Esophagus squamous epithelium (tissue), 5 donors: ENCODE results near the gene TREH. TPM values are rescaled to one million over a fixed set of nuclear protein-coding genes. Genes with fewer than 3 reads are reported as not detected.
"Not testable (repeated sequence)": the region's sequence is repeated elsewhere in the genome, so short reads cannot be mapped to it uniquely, and the experiment has no call there.

Experiments
- DNase-seq: peaks from one replicate; lab custom pipeline; 2025; lab: John Stamatoyannopoulos, UW
- H3K27ac ChIP-seq, 4 donors: fragments of 200-600 bp; sonication (generic); one replicate each; pipeline ENCODE4 v1.5.1; 2016 to 2019; ENCODE audit warnings: mild to moderate bottlenecking in 1 of 4
- H3K27me3 ChIP-seq, 4 donors: fragments of 200-600 bp; sonication (generic); 1 replicate in 3 of 4; 2 replicates in 1 of 4; pipeline versions ENCODE4 v1.5.1 to v1.6.0; 2017 to 2021; ENCODE audit warnings: antibody characterized with exemption in 1 of 4
- H3K36me3 ChIP-seq, 3 donors: fragments of 200-600 bp; sonication (generic); one replicate each; pipeline ENCODE4 v1.5.1; 2016 to 2019
- H3K4me1 ChIP-seq, 3 donors: fragments of 200-600 bp; sonication (generic); one replicate each; pipeline ENCODE4 v1.5.1; 2017 to 2019
- H3K4me3 ChIP-seq, 4 donors: fragments of 200-600 bp; sonication (generic); 1 replicate in 3 of 4; 2 replicates in 1 of 4; pipeline ENCODE4 v1.5.1; 2016 to 2019; ENCODE audit warnings: mild to moderate bottlenecking in 2 of 4, moderate library complexity in 1 of 4
- H3K9me3 ChIP-seq, 3 donors: fragments of 200-600 bp; sonication (generic); one replicate each; pipeline ENCODE4 v1.5.1; 2016 to 2019
- POLR2A ChIP-seq, 4 donors: fragments of 450-650 bp; IDR thresholded peaks; one replicate each; pipeline ENCODE4 v1.6.1; 2017; ENCODE audit warnings: antibody characterized with exemption in 4 of 4, mild to moderate bottlenecking in 4 of 4, moderate library complexity in 3 of 4
- WGBS, 2 donors: methylation state at CpG; one replicate each; pipeline ENCODE4 v1.1.5; 2018; 5-methylcytosine and 5-hydroxymethylcytosine counted together
- intact Hi-C: fragments of 100-400 bp; cut with DNase I; formaldehyde crosslinking; loops from one replicate; pipeline ENCODE4 v1.15.0; 2022
- total RNA-seq, 4 donors: library from RNA; depleted of rRNA; stranded (reverse); fragments of >200 nt; gene quantifications; one replicate each; pipeline ENCODE4 v1.1.0, GENCODE V29; 2016
- TF ChIP-seq, protein P1 (sequence below), 6 experiments: fragments of 450-650 bp in 4 of 6; fragments of 200-600 bp in 2 of 6; sonication (generic) in 2 of 6; IDR thresholded peaks; one replicate each; pipeline ENCODE4 v1.5.1; 2016 to 2019; ENCODE audit warnings: antibody characterized with exemption in 6 of 6, mild to moderate bottlenecking in 4 of 6, moderate library complexity in 4 of 6
- donor health status: DM: yes; HTN: yes; CAD: no.

Gene TREH, protein sequence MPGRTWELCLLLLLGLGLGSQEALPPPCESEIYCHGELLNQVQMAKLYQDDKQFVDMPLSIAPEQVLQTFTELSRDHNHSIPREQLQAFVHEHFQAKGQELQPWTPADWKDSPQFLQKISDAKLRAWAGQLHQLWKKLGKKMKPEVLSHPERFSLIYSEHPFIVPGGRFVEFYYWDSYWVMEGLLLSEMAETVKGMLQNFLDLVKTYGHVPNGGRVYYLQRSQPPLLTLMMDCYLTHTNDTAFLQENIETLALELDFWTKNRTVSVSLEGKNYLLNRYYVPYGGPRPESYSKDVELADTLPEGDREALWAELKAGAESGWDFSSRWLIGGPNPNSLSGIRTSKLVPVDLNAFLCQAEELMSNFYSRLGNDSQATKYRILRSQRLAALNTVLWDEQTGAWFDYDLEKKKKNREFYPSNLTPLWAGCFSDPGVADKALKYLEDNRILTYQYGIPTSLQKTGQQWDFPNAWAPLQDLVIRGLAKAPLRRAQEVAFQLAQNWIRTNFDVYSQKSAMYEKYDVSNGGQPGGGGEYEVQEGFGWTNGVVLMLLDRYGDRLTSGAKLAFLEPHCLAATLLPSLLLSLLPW
- under 1 TPM in 2 of 4 donors, not detected in 2; 0.09 to 0.57 TPM for total RNA-seq

DNA sequence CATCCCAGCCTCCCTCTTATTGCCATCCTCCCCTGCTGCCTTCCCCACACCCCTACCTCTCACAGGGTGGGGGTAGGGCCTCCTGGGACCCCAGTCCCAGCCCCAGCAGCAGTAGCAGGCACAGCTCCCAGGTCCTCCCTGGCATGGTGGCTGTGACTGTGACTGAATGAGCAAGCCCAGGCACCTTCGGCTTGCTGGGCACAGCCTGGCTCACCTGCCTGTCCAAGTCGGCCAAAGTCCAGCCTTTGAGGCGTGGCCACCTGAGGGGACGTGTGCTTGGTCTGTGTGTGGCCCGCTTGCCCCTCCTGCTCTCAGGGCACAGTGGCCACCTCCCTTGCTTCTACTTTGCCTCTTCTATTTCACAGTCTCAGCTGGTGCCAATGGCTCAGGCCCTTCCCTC lies at the start of gene TREH:
Gene TREH, minus strand, starts transcription at position 168 of the 400 bp plus-strand sequence. Its CDS starts 23 bp downstream, at position 145.
- Histone ChIP-seq H3K27me3 (no peaks in the 10 kb centered on the region), H3K36me3 (no peaks in the 10 kb centered on the region), H3K4me3 (peak within 1 kb of the TSS in 2 of 4 donors; percentile 15 to 20), H3K27ac (peak within 1 kb of the TSS; percentile 29 to 74 (median 64)), H3K4me1 (peaks cover 0 to 37% (median 12%) of the 10 kb centered on the region in 3 donors), H3K9me3 (no peaks in the 10 kb centered on the region)
- WGBS, 2 donors: 40% methylated on average over 1 of the region's 5 CpGs; no CpG with 5 or more reads in 1 of the 2 donors
- intact Hi-C loops: no loop called here
- TF ChIP-seq, protein P1, sequence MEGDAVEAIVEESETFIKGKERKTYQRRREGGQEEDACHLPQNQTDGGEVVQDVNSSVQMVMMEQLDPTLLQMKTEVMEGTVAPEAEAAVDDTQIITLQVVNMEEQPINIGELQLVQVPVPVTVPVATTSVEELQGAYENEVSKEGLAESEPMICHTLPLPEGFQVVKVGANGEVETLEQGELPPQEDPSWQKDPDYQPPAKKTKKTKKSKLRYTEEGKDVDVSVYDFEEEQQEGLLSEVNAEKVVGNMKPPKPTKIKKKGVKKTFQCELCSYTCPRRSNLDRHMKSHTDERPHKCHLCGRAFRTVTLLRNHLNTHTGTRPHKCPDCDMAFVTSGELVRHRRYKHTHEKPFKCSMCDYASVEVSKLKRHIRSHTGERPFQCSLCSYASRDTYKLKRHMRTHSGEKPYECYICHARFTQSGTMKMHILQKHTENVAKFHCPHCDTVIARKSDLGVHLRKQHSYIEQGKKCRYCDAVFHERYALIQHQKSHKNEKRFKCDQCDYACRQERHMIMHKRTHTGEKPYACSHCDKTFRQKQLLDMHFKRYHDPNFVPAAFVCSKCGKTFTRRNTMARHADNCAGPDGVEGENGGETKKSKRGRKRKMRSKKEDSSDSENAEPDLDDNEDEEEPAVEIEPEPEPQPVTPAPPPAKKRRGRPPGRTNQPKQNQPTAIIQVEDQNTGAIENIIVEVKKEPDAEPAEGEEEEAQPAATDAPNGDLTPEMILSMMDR (IDR thresholded peaks at IDR 0.05): no peak
- TF ChIP-seq POLR2A (IDR thresholded peaks at IDR 0.05): no peak
- no peak for DNase-seq

DNA sequence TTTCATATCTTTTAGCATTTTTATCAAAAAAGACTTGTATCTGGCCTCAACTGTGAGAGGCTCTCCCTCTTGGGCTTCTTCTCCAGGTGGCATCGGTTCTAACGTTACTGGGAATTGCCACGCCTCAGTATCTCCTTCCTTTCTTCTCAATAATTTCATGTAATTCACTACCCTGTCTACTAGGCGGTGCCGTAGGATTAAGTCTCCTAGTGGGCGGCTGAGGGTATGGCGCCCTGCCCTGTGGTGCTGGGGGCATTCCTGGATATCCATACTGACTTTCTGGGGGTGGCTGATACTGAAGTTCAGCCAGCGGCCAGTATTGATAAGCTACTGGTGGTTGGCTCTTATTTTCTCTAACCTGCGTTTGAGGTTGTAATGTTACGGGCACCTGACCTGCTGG lies 48.7 kb upstream of the TREH start:
- intact Hi-C loops, DNase-seq, H3K27ac ChIP-seq, H3K27me3 ChIP-seq, H3K9me3 ChIP-seq, H3K36me3 ChIP-seq, H3K4me3 ChIP-seq: not testable (repeated sequence)
- peaks cover 0 to 14% (median 0%) of the 10 kb centered on the region in 3 donors for H3K4me1 ChIP-seq
- TF ChIP-seq, protein P1 (IDR thresholded peaks at IDR 0.05): peak in 1 of 6 experiments; percentile 6
- WGBS, 2 donors: 81 to 90% methylated on average over 9 of the region's 10 CpGs

DNA sequence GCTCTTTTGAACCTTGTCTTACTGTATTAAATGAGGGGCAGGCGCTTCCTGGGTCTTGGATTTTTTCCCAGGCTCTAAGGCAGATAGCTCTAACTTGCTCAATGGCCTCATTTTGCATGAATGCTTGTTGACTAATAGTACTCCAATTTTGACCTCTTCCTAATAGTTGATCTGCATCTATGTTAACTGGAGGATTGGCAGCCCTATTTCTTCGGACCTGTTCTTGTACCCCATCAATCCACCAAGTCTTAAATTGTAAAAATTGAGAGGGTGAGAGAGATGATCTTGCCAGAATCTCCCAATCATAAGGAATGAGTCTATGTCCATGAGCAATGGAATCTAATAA lies 48.2 kb upstream of the TREH start:
- H3K4me3 ChIP-seq, H3K36me3 ChIP-seq, H3K27ac ChIP-seq, DNase-seq, H3K27me3 ChIP-seq, intact Hi-C loops, H3K9me3 ChIP-seq: not testable (repeated sequence)
- 48 to 61% methylated on average over 2 of the region's 2 CpGs for WGBS, 2 donors
- peaks cover 0 to 14% (median 0%) of the 10 kb centered on the region in 3 donors for H3K4me1 ChIP-seq

DNA sequence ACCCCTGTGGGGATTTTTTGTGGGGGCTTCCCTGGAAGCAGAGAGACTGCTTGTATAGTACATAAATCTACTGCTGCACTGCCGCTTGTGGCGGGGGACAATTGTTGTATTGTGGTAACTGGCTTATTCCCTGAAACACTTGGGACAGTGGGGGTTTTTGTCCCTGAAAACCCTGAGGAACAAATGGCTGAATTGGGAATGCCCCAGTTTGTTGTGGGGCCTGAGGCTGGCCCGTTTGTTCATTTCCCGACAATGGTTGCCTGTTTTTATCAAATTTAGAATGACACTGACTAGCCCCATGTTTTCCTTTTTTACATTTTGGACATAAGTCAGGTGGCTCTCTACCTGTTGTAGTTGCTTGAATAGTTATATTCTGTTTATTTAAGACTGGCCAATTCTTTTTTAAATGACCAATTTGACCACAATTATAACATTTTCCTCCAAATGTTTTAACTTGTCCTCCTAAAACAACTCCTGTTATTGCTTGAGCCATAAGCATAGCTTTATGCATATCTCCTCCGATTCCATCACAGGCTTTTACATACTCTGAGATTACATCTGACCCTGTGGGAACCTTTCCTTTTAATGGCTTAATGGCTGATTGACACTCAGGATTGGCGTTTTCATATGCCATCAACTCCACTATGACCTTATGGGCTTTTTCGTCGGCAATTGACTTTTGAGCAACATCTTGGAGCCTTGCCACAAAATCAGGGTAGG lies 47.7 kb upstream of the TREH start:
- intact Hi-C loops, H3K36me3 ChIP-seq, H3K9me3 ChIP-seq, H3K27ac ChIP-seq, DNase-seq, H3K27me3 ChIP-seq, H3K4me3 ChIP-seq: not testable (repeated sequence)
- 46 to 57% methylated on average over 6 of the region's 8 CpGs for WGBS, 2 donors
- H3K4me1 ChIP-seq: peaks cover 0 to 14% (median 0%) of the 10 kb centered on the region in 3 donors

DNA sequence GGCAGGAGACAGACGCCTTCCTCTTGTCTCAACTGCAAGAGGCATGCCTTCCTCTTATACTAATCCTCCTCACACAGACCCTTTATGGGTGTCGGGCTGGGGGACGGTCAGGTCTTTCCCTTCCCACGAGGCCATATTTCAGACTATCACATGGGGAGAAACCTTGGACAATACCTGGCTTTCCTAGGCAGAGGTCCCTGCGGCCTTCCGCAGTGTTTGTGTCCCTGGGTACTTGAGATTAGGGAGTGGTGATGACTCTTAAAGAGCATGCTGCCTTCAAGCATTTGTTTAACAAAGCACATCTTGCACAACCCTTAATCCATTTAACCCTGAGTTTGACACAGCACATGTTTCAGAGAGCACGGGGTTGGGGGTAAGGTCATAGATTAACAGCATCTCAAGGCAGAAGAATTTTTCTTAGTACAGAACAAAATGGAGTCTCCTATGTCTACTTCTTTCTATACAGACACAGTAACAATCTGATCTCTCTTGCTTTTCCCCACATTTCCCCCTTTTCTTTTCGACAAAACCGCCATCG lies 42.1 kb upstream of the TREH start:
- H3K9me3 ChIP-seq, H3K4me3 ChIP-seq, H3K27me3 ChIP-seq, intact Hi-C loops, DNase-seq, H3K27ac ChIP-seq, H3K36me3 ChIP-seq, H3K4me1 ChIP-seq: not testable (repeated sequence)
- WGBS, 2 donors: 33 to 100% methylated on average over 1 of the region's 10 CpGs

DNA sequence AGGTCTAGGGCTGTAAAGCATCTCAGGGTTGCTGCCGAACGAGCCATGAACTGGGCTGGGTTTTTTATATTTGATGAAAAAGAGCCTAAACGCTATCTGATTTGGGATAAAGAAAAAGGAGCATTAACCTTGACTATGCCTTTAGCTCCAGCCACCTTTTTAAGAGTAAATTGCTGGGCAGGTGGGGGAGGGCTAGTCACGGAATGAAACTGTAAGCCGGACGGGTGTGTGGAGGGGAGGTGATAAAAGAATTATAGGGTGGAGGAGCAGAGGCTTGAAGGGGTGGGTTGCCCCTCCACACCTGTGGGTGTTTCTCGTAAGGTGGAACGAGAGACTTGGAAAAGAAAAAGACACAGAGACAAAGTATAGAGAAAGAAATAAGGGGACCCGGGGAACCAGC lies 41.3 kb upstream of the TREH start:
- H3K9me3 ChIP-seq, H3K27me3 ChIP-seq, H3K36me3 ChIP-seq, DNase-seq, H3K4me3 ChIP-seq, intact Hi-C loops, H3K27ac ChIP-seq, H3K4me1 ChIP-seq: not testable (repeated sequence)
- 65 to 77% methylated on average over 8 to 9 of the region's 9 CpGs for WGBS, 2 donors

DNA sequence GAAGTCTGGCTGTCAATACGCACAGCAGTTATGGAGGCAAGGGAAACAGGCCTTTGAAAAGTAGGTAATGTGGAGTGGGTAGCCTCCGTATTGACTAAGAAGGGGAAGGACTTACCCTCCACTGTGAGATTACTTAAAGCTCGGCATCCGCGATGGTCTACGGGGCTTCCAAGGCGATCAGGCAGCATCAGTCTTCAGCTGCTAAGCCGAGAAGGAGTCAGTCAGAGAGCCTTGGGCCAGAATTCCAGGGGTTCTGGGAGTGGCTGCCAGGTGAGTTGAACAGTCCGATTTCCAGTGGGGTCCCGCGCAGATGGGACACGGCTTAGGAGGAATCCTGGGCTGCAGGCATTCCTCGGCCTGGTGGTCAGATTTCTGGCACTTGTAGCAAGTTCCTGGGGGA lies 40.6 kb upstream of the TREH start:
- intact Hi-C loops, H3K36me3 ChIP-seq, H3K9me3 ChIP-seq, H3K27me3 ChIP-seq, H3K27ac ChIP-seq, DNase-seq, H3K4me3 ChIP-seq: not testable (repeated sequence)
- WGBS, 2 donors: 90 to 91% methylated on average over 2 to 8 of the region's 13 CpGs
- peaks cover 0 to 11% (median 4%) of the 10 kb centered on the region in 3 donors for H3K4me1 ChIP-seq

DNA sequence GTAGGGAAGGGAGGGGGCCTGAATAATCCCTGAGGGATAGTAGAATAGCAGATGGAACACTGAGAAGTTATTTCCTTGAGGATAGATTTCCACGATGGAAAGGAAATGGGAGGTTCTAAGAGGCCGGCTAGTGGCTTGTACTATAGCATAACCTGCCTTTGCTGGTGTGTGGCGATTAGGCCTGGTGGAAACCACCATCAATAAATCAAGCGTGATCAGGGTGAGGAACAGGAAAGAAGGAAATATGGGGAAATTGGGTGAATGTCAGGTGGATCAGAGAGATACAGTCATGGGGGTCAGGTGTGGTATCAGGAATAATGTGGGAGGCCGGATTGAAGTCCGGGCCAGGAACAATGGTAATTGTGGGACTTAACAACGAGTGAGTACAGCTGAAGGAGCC lies 39.1 kb upstream of the TREH start:
- H3K4me3 ChIP-seq, DNase-seq, intact Hi-C loops, H3K27me3 ChIP-seq, H3K36me3 ChIP-seq, H3K27ac ChIP-seq, H3K9me3 ChIP-seq: not testable (repeated sequence)
- WGBS, 2 donors: 69 to 75% methylated on average over 5 to 7 of the region's 7 CpGs
- H3K4me1 ChIP-seq: peaks cover 0 to 11% (median 4%) of the 10 kb centered on the region in 3 donors

DNA sequence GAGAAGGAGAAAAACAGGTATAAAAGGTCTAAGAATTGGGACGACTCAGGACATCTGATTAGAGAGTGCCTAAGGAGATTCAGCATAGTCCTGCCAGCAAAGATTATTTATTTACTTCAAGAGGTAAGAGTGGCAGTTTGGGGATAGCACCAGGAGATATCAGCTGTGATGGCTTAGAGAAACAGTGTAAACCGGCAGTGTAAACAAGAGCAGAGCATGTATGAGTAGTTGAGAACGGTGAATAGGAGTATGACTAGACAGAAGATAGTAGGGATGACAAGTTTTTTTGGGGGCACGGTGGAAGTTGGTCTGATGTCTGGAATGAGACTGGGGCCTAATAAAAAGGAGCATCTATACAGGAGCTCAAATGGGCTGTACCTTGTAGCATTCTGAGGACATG lies 38.3 kb upstream of the TREH start:
- H3K27me3 ChIP-seq, H3K27ac ChIP-seq, DNase-seq, H3K4me3 ChIP-seq, H3K36me3 ChIP-seq, intact Hi-C loops, H3K9me3 ChIP-seq: not testable (repeated sequence)
- H3K4me1 ChIP-seq: peaks cover 0 to 11% (median 4%) of the 10 kb centered on the region in 3 donors
- 78 to 91% methylated on average over 4 of the region's 4 CpGs for WGBS, 2 donors

DNA sequence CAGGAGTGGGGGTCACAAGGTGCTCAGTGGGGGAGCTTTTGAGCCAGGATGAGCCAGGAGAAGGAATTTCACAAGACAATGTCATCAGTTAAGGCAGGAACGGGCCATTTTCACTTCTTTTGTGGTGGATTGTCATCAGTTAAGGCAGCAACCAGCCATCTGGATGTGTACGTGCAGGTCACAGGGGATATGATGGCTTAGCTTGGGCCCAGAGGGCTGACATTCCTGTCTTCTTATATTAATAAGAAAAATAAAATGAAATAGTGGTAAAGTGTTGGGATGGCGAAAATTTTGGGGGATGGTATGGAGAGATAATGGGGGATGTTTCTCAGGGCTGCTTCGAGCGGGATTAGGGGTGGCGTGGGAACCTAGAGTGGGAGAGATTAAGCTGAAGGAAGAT lies 37.8 kb upstream of the TREH start:
- H3K9me3 ChIP-seq, H3K4me3 ChIP-seq, intact Hi-C loops, H3K27ac ChIP-seq, H3K36me3 ChIP-seq, DNase-seq, H3K27me3 ChIP-seq: not testable (repeated sequence)
- peaks cover 0 to 11% (median 4%) of the 10 kb centered on the region in 3 donors for H3K4me1 ChIP-seq
- WGBS, 2 donors: 89% methylated on average over 6 of the region's 6 CpGs
